SU-DHL-6 (cell line): ENCODE data around the gene ZNF362.

Source experiments
- H2AFZ ChIP-seq: fragments of 200-600 bp; sonication (generic); 2 replicates; pipeline ENCODE4 v1.6.1; 2014; ENCODE audit warnings: low read depth, mild to moderate bottlenecking, moderate library complexity, mixed read lengths, antibody characterized with exemption, low read length; ENCODE audit not compliant: severe bottlenecking
- H3F3A ChIP-seq: fragments of 200-600 bp; shearing (Covaris generic); 2 replicates; pipeline ENCODE4 v1.6.0; 2016; ENCODE audit warnings: antibody characterized with exemption, mild to moderate bottlenecking; ENCODE audit not compliant: insufficient read depth
- H3K27ac ChIP-seq: fragments of 200-600 bp; sonication (generic); 2 replicates; pipeline ENCODE4 v1.5.1; 2016; ENCODE audit warnings: low read depth, mild to moderate bottlenecking, low read length, moderate library complexity, mixed read lengths
- H3K27me3 ChIP-seq: fragments of 200-600 bp; sonication (generic), shearing (Covaris generic); 2 replicates; pipeline ENCODE4 v1.6.0; 2014; ENCODE audit warnings: mild to moderate bottlenecking, low read length
- H3K36me3 ChIP-seq: fragments of 200-600 bp; sonication (generic); 2 replicates; pipeline ENCODE4 v1.6.1; 2014; ENCODE audit warnings: mild to moderate bottlenecking, low read length, mixed read lengths
- H3K4me2 ChIP-seq: fragments of 300-600, 200-600 bp; shearing (Covaris generic), sonication (generic); 2 replicates; pipeline ENCODE4 v1.6.0; 2014; ENCODE audit warnings: low read length, low read depth, mild to moderate bottlenecking; ENCODE audit not compliant: poor library complexity, severe bottlenecking
- H3K4me3 ChIP-seq: fragments of 200-600 bp; sonication (generic); 2 replicates; pipeline ENCODE4 v1.5.1; 2014; ENCODE audit warnings: antibody characterized with exemption, low read length, mild to moderate bottlenecking, mixed read lengths; ENCODE audit not compliant: insufficient read depth, poor library complexity, severe bottlenecking
- H3K79me2 ChIP-seq: fragments of 200-600 bp; sonication (generic); 2 replicates; pipeline ENCODE4 v1.6.1; 2014; ENCODE audit warnings: mild to moderate bottlenecking, low read length, moderate library complexity; ENCODE audit not compliant: insufficient read depth
- H3K9ac ChIP-seq: fragments of 200-600 bp; sonication (generic); 2 replicates; pipeline ENCODE4 v1.7.0; 2014; ENCODE audit warnings: mild to moderate bottlenecking, low read length
- H3K9me2 ChIP-seq: fragments of 200-600 bp; sonication (generic); replicated peaks from 2 replicates; pipeline ENCODE4 v1.6.1; 2014; ENCODE audit warnings: low read length; ENCODE audit not compliant: insufficient read depth
- H3K9me3 ChIP-seq: fragments of 200-600 bp; sonication (generic); 2 replicates; pipeline ENCODE4 v1.6.1; 2014; ENCODE audit warnings: low read length, mixed read lengths; ENCODE audit not compliant: insufficient read depth
- H4K20me1 ChIP-seq: fragments of 200-600 bp; sonication (generic); 2 replicates; pipeline ENCODE4 v1.6.1; 2014; ENCODE audit warnings: low read depth, mild to moderate bottlenecking, antibody characterized with exemption, low read length, moderate library complexity, mixed read lengths
- CTCF ChIP-seq: fragments of 200-600 bp; sonication (generic); IDR thresholded peaks from one replicate; pipeline ENCODE4 v1.5.1; 2017; ENCODE audit warnings: antibody characterized with exemption, mild to moderate bottlenecking, low read length, moderate library complexity; ENCODE audit not compliant: insufficient read depth, poor library complexity, severe bottlenecking
- EZH2phosphoT487 ChIP-seq: fragments of 200-600 bp; sonication (generic), shearing (Covaris generic); conservative IDR thresholded peaks from 2 replicates; pipeline ENCODE4 v1.6.1; 2018; ENCODE audit warnings: mild to moderate bottlenecking, antibody characterized with exemption, low read length, moderate library complexity, mixed read lengths

ZNF362 gene

GRCh38 chr1:33305016-33305415, 48.7 kb downstream of the ZNF362 start:
- H2AFZ ChIP-seq, result no peak overlapping the region
- H3K79me2 ChIP-seq, result no peaks in the 10 kb centered on the region
- H3K4me3 ChIP-seq, result no peak overlapping the region
- no peaks in the 10 kb centered on the region for H4K20me1 ChIP-seq
- no peaks in the 10 kb centered on the region for H3K36me3 ChIP-seq
- no peak overlapping the region for H3K4me2 ChIP-seq
- no peaks in the 10 kb centered on the region for H3K27me3 ChIP-seq
- no peak overlapping the region for H3K27ac ChIP-seq
- no peak for TF ChIP-seq CTCF
- no peak for TF ChIP-seq EZH2phosphoT487
- H3K9me2 ChIP-seq, result no peaks in the 10 kb centered on the region
- no peaks in the 10 kb centered on the region for H3F3A ChIP-seq
- no peaks in the 10 kb centered on the region for H3K9me3 ChIP-seq
- no peak overlapping the region for H3K9ac ChIP-seq

GRCh38 chr1:33305816-33306652, 49.7 kb downstream of the ZNF362 start:
- Histone ChIP-seq H3F3A (no peaks in the 10 kb centered on the region), H2AFZ (no peak overlapping the region), H3K9ac (no peak overlapping the region), H3K27me3 (no peaks in the 10 kb centered on the region), H3K4me2 (no peak overlapping the region), H3K9me2 (no peaks in the 10 kb centered on the region), H4K20me1 (no peaks in the 10 kb centered on the region), H3K4me3 (no peak overlapping the region), H3K9me3 (no peaks in the 10 kb centered on the region), H3K36me3 (no peaks in the 10 kb centered on the region), H3K27ac (no peak overlapping the region), H3K79me2 (no peaks in the 10 kb centered on the region)
- TF ChIP-seq CTCF (no peak), EZH2phosphoT487 (no peak)

- no peaks in the 10 kb centered on the region for H3K9me3 ChIP-seq
- H3K79me2 ChIP-seq, result no peaks in the 10 kb centered on the region
- TF ChIP-seq EZH2phosphoT487 (no peak), CTCF (no peak)
- no peak overlapping the region for H3K4me3 ChIP-seq
- H3K27me3 ChIP-seq, result no peaks in the 10 kb centered on the region
- H3F3A ChIP-seq, result no peaks in the 10 kb centered on the region
- H3K9me2 ChIP-seq, result no peaks in the 10 kb centered on the region
- H3K27ac ChIP-seq, result no peak overlapping the region
- no peaks in the 10 kb centered on the region for H4K20me1 ChIP-seq
- no peaks in the 10 kb centered on the region for H3K36me3 ChIP-seq
- no peak overlapping the region for H2AFZ ChIP-seq
- no peak overlapping the region for H3K4me2 ChIP-seq
- H3K9ac ChIP-seq, result no peak overlapping the region
Observed at GRCh38 chr1:33306653-33307493, 50.6 kb downstream of the ZNF362 start.
